Lung (tissue), 12 donors: ENCODE data around the gene LSG1. TPM values are rescaled to one million over a fixed set of nuclear protein-coding genes. Genes with fewer than 3 reads are reported as not detected.

Source experiments
- ATAC-seq: fragments of 200-7000 bp; cut with Tn5 transposase; one replicate; pipeline ENCODE4 v1.9.1; 2020; ENCODE audit warnings: moderate number of reproducible peaks; ENCODE audit not compliant: insufficient read depth, low FRiP score
- DNase-seq, 3 donors: peaks; one replicate each; pipeline ENCODE4 v3.0.0-alpha.2; 2013 to 2017
- H3K27ac ChIP-seq, 2 donors: one replicate each; pipeline ENCODE4 v1.5.1; 2013; ENCODE audit warnings: mild to moderate bottlenecking in 2 of 2, moderate library complexity in 2 of 2, control low read depth in 1 of 2, inconsistent platforms in 1 of 2, low read depth in 1 of 2, low read length in 1 of 2
- H3K27me3 ChIP-seq, 3 donors: one replicate each; pipeline ENCODE4 v1.5.1; 2013; ENCODE audit warnings: low read length in 2 of 3; ENCODE audit not compliant: control insufficient read depth in 3 of 3, insufficient read depth in 3 of 3
- H3K36me3 ChIP-seq, 4 donors: one replicate each; pipeline ENCODE4 v1.5.1; 2013; ENCODE audit warnings: low read length in 4 of 4, mild to moderate bottlenecking in 1 of 4, moderate library complexity in 1 of 4; ENCODE audit not compliant: control insufficient read depth in 4 of 4, insufficient read depth in 4 of 4
- H3K4me1 ChIP-seq, 5 donors: one replicate each; pipeline ENCODE4 v1.5.1; 2013; ENCODE audit warnings: low read length in 5 of 5, mild to moderate bottlenecking in 2 of 5, moderate library complexity in 1 of 5; ENCODE audit not compliant: control insufficient read depth in 5 of 5, insufficient read depth in 5 of 5
- H3K4me3 ChIP-seq: one replicate; pipeline ENCODE4 v1.5.1; 2013; ENCODE audit warnings: mild to moderate bottlenecking, control low read depth, moderate library complexity
- H3K9ac ChIP-seq, 2 donors: one replicate each; pipeline ENCODE4 v1.5.1; 2013; ENCODE audit warnings: low read length in 2 of 2, control low read depth in 1 of 2; ENCODE audit not compliant: insufficient read depth in 1 of 2
- H3K9me3 ChIP-seq, 4 donors: one replicate each; pipeline ENCODE4 v1.5.1; 2013; ENCODE audit warnings: low read length in 3 of 4, mild to moderate bottlenecking in 1 of 4, moderate library complexity in 1 of 4; ENCODE audit not compliant: control insufficient read depth in 4 of 4, insufficient read depth in 3 of 4
- CTCF ChIP-seq: IDR thresholded peaks from 2 replicates; pipeline ENCODE4 v1.5.1; 2012; ENCODE audit warnings: mild to moderate bottlenecking; ENCODE audit errors: control extremely low read depth, extremely low read depth
- WGBS, 2 donors: extraction: QIAGEN DNeasy Blood & Tissue Kit; methylation state at CpG; one replicate each; pipeline ENCODE4 v1.1.7; 2013; 5-methylcytosine and 5-hydroxymethylcytosine counted together
- polyA plus RNA-seq, 2 donors: library from polyadenylated mRNA; stranded (reverse); fragments of 200-250 nt; gene quantifications; one replicate each; pipeline ENCODE4 v1.2.1, GENCODE V29; 2013
- total RNA-seq, 2 donors: library from RNA; depleted of rRNA in 1 of 2; stranded (reverse); fragments of >200 nt in 1 of 2; gene quantifications; one replicate each; pipeline ENCODE4 v1.2.1, GENCODE V29; 2014 to 2021
- donor health status: control.
- donor health status: control.
- donor health status: Bipolar disorder and iron deficiency.
- donor health status: healthy.
- donor health status: DM: yes; HTN: yes; CAD: no.

The LSG1 gene
- total and polyA plus RNA-seq, 4 donors: 19.4 to 37.4 (median 24.5) TPM

DNA sequence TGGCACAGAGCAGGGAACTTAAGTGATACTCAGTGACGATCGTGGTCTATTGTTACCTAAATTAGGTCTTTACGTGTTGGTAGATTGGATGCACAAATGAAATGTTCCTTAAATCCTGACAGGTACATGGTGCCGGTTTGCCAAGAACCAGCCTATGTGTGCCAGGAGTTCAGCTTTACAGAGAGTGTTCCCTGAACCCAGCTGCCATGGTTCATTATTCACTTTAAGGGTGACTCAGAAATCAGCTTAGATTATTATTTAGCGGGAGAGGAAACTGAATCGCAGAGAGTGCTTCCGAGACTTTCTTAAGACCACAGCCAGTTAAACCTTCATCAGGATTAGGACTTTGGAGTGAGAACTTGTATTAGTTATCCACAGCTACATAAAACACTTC is 35.2 kb upstream of the LSG1 start:
- Histone ChIP-seq H3K36me3 (no peaks in the 10 kb centered on the region), H3K27ac (no peak overlapping the region), H3K9ac (no peak overlapping the region), H3K9me3 (peaks cover 0 to 3% (median 0%) of the 10 kb centered on the region in 4 donors), H3K4me3 (no peak overlapping the region), H3K4me1 (peaks cover 0 to 5% (median 0%) of the 10 kb centered on the region in 5 donors), H3K27me3 (no peaks in the 10 kb centered on the region)
- no peak for TF ChIP-seq CTCF
- ATAC-seq: no peak
- DNase-seq: no peak
- WGBS, 2 donors: 89 to 92% methylated on average over 7 of the region's 7 CpGs

- no peak for ATAC-seq
- 82 to 90% methylated on average over 11 of the region's 11 CpGs for WGBS, 2 donors
- TF ChIP-seq CTCF: no peak
Measured at GRCh38 chr3:194705761-194706160, 33.8 kb upstream of the LSG1 start.

GRCh38 chr3:194705227-194705626 is 33.2 kb upstream of the LSG1 start:
- ATAC-seq (no peak), DNase-seq (no peak)
- no peak overlapping the region for H3K9ac ChIP-seq
- H3K4me3 ChIP-seq: no peak overlapping the region
- TF ChIP-seq CTCF: no peak
- peaks cover 0 to 3% (median 0%) of the 10 kb centered on the region in 4 donors for H3K9me3 ChIP-seq
- H3K36me3 ChIP-seq: no peaks in the 10 kb centered on the region
- peaks cover 0 to 5% (median 0%) of the 10 kb centered on the region in 5 donors for H3K4me1 ChIP-seq
- H3K27me3 ChIP-seq: no peaks in the 10 kb centered on the region
- H3K27ac ChIP-seq: no peak overlapping the region
- WGBS, 2 donors: 87 to 91% methylated on average over 8 of the region's 8 CpGs

More at GRCh38 chr3:194705761-194706160, 33.8 kb upstream of the LSG1 start:
- Histone ChIP-seq H3K36me3 (no peaks in the 10 kb centered on the region), H3K9ac (no peak overlapping the region), H3K27me3 (no peaks in the 10 kb centered on the region), H3K4me1 (peaks cover 0 to 5% (median 0%) of the 10 kb centered on the region in 5 donors), H3K27ac (no peak overlapping the region), H3K9me3 (peaks cover 0 to 3% (median 0%) of the 10 kb centered on the region in 4 donors), H3K4me3 (no peak overlapping the region)
- no peak for DNase-seq

DNA sequence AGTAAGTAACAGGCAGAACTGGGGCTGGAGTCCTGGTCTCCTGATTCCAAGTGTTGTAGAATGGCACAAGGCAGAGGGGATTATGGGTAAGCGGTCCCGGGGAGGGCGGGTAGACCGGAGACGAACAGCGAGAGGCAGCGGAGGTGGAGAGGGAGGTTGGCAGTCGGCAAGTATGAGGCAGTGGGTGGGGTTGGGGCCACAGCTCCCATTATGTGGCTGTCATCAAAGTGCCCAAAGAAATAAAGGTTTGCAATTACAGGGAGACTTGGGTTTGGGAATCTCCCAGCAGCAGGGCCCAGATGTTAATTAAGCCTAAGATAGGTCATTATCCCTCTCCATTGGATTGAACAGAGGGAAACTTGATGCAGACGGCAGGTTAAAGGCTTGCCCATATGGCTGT is 30.6 kb upstream of the LSG1 start:
- H3K9me3 ChIP-seq: peaks cover 0 to 10% (median 2%) of the 10 kb centered on the region in 4 donors
- H3K4me3 ChIP-seq: no peak overlapping the region
- WGBS, 2 donors: 88 to 93% methylated on average over 9 of the region's 9 CpGs
- ATAC-seq (no peak), DNase-seq (no peak)
- H3K36me3 ChIP-seq: no peaks in the 10 kb centered on the region
- no peak overlapping the region for H3K27ac ChIP-seq
- TF ChIP-seq CTCF: no peak
- H3K27me3 ChIP-seq: no peaks in the 10 kb centered on the region
- no peak overlapping the region for H3K9ac ChIP-seq
- peaks cover 0 to 5% (median 0%) of the 10 kb centered on the region in 5 donors for H3K4me1 ChIP-seq
